HuH-7.5 (cell line): ENCODE measurements around the gene ITPRIPL2.

Experiments
- DNase-seq: peaks from one replicate; pipeline ENCODE4 v3.0.0; 2011; ENCODE audit warnings: low spot score

ITPRIPL2 gene

DNA sequence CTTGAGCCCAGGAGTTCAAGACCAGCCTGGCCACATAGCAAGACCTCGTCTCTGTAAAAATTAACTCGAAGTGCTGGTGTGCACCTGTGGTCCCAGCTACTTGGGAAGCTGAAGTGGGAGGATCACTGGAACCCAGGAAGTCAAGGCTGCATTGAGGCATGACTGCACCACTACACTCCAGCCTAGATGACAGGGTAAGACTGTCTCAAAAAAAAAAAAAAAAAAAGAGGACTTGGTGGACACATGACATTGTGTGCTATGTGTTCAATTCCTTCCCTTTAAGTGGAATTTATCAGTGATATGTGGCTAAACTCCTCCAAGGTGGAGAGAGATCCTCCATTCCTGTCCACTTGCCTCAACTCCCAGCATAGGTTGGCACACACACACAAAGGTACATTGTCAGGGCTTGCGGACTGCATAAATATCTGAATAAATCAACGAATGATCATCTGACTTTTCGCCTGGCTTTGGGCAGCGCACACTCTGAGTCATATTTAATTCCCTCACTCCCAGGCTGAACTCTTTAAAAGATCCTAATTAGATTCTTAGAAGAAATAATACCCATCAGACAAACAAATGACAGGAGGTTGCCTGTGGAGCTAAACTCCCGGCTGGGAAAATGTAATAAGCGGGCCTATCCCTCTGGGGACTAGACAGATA lies 29.3 kb downstream of the ITPRIPL2 start:
- no peak for DNase-seq

DNA sequence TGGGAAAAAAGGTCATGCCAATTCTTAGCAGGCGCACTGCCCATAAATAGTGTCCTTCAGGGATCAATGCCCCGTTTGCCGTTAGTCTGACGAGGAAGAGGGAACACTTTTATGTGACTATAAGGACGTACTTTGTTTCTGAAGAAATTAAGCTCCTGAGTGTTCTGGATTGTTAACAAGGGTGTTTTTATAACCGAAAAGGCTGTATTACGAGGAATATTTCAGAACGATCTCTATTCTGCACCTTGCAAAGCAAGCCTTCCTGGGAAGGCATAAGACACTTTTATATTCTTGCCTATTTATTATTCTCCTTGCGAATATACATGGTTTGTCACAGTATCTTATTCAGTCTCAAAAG lies 29.8 kb downstream of the ITPRIPL2 start:
- no peak for DNase-seq

GRCh38 chr16:19145010-19145409 lies 31.2 kb downstream of the ITPRIPL2 start:
- DNase-seq, result no peak

DNA sequence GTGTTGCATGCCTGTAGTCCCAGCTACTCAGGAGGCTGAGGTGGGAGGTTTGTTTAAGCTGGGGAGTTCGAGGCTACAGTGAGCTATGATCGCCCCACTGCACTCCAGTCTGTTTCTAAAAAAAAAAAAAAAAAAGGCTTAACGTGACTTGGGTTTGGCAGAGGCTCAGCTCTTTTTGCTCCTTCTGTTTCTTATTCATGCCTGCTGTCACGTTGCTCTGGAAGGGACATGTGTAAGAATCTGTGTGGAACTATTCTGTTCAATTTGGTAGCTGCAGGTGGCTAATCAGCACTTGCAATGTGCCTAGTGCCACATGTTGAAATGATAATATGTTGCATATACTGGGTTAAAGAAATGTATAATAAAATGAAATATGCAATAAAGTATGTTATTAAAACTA lies 33.4 kb downstream of the ITPRIPL2 start:
- DNase-seq, result no peak

DNA sequence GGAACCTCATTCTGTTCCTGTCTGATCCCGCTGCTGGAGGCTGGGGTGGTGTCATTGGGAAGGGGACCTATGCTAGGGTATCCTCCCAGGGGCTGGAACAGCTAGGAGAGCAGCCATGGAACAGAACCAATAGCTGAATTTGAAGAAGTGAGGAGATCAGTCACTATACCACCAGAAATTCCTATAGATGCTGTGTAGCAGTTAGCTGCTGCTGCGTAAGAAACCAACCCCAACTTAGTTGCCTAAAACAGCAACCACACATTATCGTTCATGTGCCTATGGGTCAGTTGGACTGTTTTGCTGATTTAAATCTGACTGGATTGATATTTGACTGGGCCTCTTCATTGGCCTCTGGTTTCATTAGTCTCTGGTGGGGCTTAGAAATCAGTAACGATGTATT lies 33.9 kb downstream of the ITPRIPL2 start:
- DNase-seq, result no peak

GRCh38 chr16:19148189-19148588 lies 34.4 kb downstream of the ITPRIPL2 start:
- no peak for DNase-seq

DNA sequence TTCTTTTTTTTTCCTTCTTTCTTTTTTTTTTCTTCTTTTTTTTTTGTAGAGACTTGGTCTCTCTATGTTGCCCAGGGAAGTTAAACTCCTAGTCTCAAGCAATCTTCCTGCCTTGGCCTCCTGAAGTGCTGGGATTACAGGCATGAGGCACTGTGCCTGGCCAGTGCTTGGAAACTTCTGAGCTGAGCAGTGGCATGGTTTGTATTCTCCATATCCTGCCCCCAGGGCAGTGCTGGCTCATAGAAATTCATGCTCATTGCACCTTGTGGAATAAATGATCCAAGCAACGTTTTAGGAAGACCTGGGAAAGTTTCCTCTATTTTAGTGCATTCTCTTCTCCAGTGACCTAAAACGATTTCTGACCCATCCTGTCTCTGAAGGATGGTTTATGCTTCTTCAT lies 37.5 kb downstream of the ITPRIPL2 start:
- no peak for DNase-seq

DNA sequence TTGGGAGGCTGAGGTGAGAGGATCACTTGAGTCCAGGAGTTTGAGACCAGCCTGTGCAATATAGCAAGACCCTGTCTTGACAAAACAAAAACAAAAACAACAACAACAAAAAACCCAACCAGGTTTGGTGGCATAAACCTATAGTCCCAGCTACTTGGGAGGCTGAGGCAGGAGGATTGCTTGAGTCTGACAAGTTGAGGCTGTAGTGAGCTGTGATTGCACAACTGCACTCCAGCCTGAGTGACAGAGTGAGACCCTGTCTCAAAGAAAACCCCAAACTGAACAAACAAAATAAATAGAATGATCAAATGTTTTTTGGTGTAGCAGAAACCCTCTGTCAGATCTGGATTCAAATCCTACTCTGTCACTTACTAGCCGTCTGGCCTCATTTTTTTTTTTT lies 38.3 kb downstream of the ITPRIPL2 start:
- DNase-seq, result no peak

DNA sequence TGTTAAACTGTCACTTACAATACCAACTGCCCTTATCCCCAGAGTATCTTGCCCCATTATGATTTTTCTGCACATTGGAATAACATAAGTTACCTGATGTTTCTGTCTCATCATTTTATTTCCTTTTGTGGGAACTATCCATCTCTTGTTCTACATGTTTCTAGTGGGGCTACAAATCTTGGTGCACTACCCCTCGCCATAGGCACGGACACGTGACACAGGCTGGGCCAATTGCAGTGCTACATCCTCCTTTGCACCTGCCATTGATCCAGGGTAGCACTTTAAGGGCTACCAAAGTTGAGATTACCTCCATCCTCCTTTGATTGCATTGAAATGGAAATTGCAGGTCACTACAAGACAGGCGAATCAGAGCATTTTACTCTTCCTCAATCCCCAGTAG lies 40.1 kb downstream of the ITPRIPL2 start:
- no peak for DNase-seq

DNA sequence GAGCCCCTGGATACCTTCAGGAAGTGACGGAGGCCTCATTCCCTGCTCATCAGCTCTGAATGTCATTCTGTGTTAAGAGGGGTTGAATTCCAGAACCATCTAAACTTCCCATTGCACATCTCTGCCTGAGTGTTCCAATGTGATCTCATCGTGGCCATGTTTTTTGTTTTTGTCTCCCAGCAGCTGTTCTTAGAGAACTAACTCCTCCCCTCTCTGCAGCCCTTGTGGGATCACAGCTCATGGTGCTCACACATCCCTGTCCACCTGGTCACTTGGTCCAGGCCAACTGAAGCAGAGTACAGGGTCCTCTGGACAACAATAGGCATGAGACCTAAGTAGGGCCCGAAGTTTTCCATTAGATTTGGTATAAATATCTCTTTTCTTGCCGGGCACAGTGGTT lies 48.3 kb downstream of the ITPRIPL2 start:
- DNase-seq, result no peak

DNA sequence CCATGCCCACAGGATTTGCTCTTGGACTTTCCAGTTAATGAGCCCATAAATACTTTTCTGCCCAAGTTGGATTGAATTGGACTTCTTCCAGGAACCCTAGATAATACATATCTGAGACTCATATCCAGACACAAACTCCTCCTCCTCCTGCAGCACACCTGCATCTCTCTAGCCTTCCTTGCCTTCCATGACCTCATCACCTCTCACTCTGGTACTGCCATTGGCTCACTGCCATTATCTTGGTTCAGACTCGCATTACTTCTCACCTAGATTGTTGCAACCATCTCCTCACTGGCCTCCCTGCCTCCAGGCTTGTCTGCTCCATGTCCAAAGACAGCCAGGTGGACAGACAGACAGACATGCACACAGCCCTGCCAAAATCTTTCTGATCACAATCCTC lies 49.5 kb downstream of the ITPRIPL2 start:
- no peak for DNase-seq

GRCh38 chr16:19164285-19164684 lies 50.5 kb downstream of the ITPRIPL2 start:
- no peak for DNase-seq

DNA sequence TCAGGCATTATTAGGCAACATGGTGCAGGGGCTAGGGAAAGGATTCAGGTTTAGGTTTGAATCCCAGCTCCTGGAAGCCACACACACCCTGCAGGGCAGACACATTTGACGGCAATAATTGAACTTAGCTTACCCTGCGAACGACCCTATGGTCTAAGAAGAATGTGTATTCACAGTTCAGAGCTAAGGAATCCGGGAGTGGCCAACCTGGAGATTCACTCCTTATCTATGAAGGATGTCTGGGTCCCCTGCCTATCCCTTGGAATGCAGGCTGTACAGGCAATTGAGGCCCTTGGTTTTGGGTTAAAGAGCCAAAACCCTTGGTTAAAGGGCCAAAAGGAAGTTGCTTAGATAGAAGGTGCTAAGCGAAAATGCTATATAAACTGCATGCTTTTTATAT lies 51.3 kb downstream of the ITPRIPL2 start:
- no peak for DNase-seq

- DNase-seq, result no peak
Measured at GRCh38 chr16:19166500-19166899, 52.7 kb downstream of the ITPRIPL2 start.

DNA sequence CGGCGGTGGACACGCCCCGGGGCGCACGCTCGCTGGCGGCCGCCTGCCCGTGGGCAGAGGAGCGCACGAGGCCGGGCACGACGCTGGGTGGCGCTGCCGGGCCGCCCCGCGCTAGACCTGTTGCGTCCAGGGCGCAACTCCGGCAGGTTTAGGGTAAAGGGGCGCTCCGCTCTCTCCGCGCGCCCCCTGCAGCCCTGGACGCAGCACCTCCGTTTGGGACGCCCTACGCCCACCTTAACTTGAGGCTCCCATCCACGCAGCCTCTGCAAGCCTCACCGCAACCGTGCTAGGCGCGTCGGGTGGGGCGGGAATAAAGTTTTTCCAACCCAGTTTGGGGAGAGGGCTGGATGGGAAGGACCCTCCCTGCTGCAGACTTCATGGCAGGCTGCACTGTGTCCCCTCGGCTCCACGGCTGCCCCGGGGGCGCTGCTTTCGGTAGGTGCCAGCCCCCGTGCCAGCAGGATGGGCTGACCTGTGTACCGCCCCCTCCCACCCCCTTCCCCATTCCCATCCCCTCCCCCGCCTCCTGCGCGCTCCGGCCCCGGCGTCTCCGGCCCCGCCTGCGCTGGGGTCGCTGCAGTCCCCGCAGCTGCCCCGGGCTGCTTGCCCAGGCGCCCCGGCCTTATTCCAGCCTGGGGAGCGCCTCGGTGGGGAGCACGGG lies 54.1 kb downstream of the ITPRIPL2 start, which contains the start of gene SYT17:
Gene SYT17 (plus strand): TSS at position 531 of the 661 bp plus-strand sequence. CDS start 407 bp downstream, outside the sequence.
- DNase-seq, result peak; percentile 70

DNA sequence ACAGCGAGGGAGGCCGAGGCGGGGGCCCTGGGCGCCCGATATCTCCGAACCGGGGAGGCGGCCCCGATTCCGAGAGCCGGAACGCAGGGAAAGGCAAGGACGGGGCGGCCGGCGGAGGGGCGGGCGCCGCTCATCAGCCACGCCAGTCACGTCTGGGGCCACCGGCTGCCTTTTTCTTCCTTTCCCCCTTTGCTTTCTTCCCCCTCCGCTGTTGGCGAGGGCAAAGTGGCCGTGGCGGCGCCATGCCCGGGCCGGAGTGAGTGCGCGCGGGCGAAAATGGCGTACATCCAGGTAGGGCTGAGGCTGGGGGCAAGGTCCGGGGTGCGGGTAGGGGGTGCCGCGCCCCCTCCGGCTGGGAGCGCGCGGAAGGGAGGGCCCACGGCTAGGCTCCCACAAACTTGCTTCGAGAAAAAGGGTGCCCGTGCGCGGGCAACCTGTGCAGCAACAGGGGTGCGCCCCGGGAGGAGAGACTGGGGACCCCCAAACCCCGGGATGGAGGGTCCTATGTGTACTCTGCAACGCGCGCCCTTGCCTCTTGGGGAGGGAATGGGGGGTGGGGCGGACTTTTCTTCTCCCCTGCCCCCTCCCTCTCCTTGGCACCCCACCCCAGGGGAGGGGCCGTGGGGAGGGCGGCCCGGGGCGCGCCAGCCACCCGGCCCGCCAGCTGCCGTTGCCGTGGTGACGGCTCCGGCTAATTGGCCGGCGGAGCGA lies 54.8 kb downstream of the ITPRIPL2 start:
- no peak for DNase-seq

GRCh38 chr16:19169082-19169639 lies 55.4 kb downstream of the ITPRIPL2 start:
- no peak for DNase-seq

- no peak for DNase-seq
Measured at GRCh38 chr16:19170043-19170655, 56.4 kb downstream of the ITPRIPL2 start.
